B cell (primary cell): ENCODE results near the gene ELOVL3. TPM values are rescaled to one million over a fixed set of nuclear protein-coding genes. Genes with fewer than 3 reads are reported as not detected.

Experiments used
- ATAC-seq: fragments of 200-7000 bp; cut with Tn5 transposase; one replicate; pipeline ENCODE4 v1.10.0; 2021; ENCODE audit warnings: low read depth, mild to moderate bottlenecking, moderate number of reproducible peaks, moderate library complexity
- CTCF ChIA-PET: fragments of 350-600 bp; sonication (Branson Sonifier 250); formaldehyde crosslinking; loops from one replicate; lab custom pipeline; 2021; ENCODE audit warnings: antibody characterized with exemption, inconsistent platforms; lab: Charles Lee
- POLR2A ChIA-PET: fragments of 350-600 bp; sonication (Branson Sonifier 250); formaldehyde crosslinking; loops from one replicate; lab custom pipeline; 2021; ENCODE audit warnings: antibody characterized with exemption; lab: Charles Lee
- DNase-seq: peaks from one replicate; pipeline ENCODE4 v3.0.0; 2013
- H2AFZ ChIP-seq: 2 replicates; pipeline ENCODE4 v1.6.1; 2012; ENCODE audit warnings: mild to moderate bottlenecking, low read depth, low read length; ENCODE audit not compliant: insufficient read depth, poor library complexity, severe bottlenecking
- H3K27ac ChIP-seq, 2 donors: 1 replicate in 1 of 2; 2 replicates in 1 of 2; pipeline ENCODE4 v1.5.1; 2012 to 2013; ENCODE audit warnings: low read length in 2 of 2, mild to moderate bottlenecking in 2 of 2, moderate library complexity in 1 of 2
- H3K27me3 ChIP-seq, 4 experiments: fragments of 200-600 bp in 1 of 4; sonication (generic) in 1 of 4; replicated peaks in 1 of 4; 1 replicate in 2 of 4; 2 replicates in 2 of 4; pipeline versions ENCODE4 v1.6.1 to v1.7.0; 2013 to 2016; ENCODE audit warnings: low read length in 3 of 4, mild to moderate bottlenecking in 2 of 4, mixed read lengths in 1 of 4, moderate library complexity in 1 of 4; ENCODE audit not compliant: insufficient read depth in 4 of 4, control insufficient read depth in 3 of 4; ENCODE audit errors: control extremely low read depth in 1 of 4
- H3K36me3 ChIP-seq, 2 experiments: replicated peaks in 1 of 2; 1 replicate in 1 of 2; 2 replicates in 1 of 2; pipeline versions ENCODE4 v1.6.1 to v1.7.1; 2013; ENCODE audit warnings: low read length in 1 of 2; ENCODE audit not compliant: insufficient read depth in 2 of 2, control insufficient read depth in 1 of 2; ENCODE audit errors: control extremely low read depth in 1 of 2, extremely low read depth in 1 of 2
- H3K4me1 ChIP-seq, 2 donors: fragments of 200-600 bp in 1 of 2; sonication (generic) in 1 of 2; 1 replicate in 1 of 2; 2 replicates in 1 of 2; pipeline versions ENCODE4 v1.5.1 to v1.6.1; 2013 to 2017; ENCODE audit warnings: low read length in 2 of 2; ENCODE audit not compliant: control insufficient read depth in 2 of 2, insufficient read depth in 2 of 2
- H3K4me2 ChIP-seq: replicated peaks from 2 replicates; pipeline ENCODE3; 2012; ENCODE audit warnings: mild to moderate bottlenecking, low read depth, low read length; ENCODE audit not compliant: poor library complexity, severe bottlenecking
- H3K4me3 ChIP-seq, 5 experiments: fragments of 200-600 bp in 1 of 5; sonication (generic) in 1 of 5; 1 replicate in 3 of 5; 2 replicates in 2 of 5; pipeline versions ENCODE4 v1.5.1 to v1.7.0; 2011 to 2016; ENCODE audit warnings: low read length in 4 of 5, mild to moderate bottlenecking in 4 of 5, low read depth in 2 of 5, control low read depth in 1 of 5, moderate library complexity in 1 of 5; ENCODE audit not compliant: insufficient read depth in 1 of 5; ENCODE audit errors: control extremely low read depth in 1 of 5, extremely low read depth in 1 of 5
- H3K79me2 ChIP-seq: fragments of 200-600 bp; sonication (generic); one replicate; pipeline ENCODE4 v1.6.0; 2016; ENCODE audit warnings: low read length; ENCODE audit not compliant: control insufficient read depth, insufficient read depth
- H3K9ac ChIP-seq: fragments of 200-600 bp; sonication (generic); 2 replicates; pipeline ENCODE4 v1.6.1; 2017; ENCODE audit warnings: mild to moderate bottlenecking, low read length, moderate library complexity
- H3K9me3 ChIP-seq, 3 donors: one replicate each; pipeline versions ENCODE4 v1.6.1 to v1.7.1; 2013; ENCODE audit warnings: low read length in 2 of 3; ENCODE audit not compliant: control insufficient read depth in 2 of 3, insufficient read depth in 1 of 3; ENCODE audit errors: control extremely low read depth in 1 of 3
- H4K20me1 ChIP-seq: 2 replicates; pipeline ENCODE4 v1.6.0; 2012; ENCODE audit warnings: mild to moderate bottlenecking, low read length; ENCODE audit not compliant: insufficient read depth, control insufficient read depth, poor library complexity, severe bottlenecking
- H3K27ac Mint-ChIP-seq: one replicate; pipeline ENCODE4 v1.8.0; 2021; ENCODE audit warnings: mixed read lengths
- H3K27me3 Mint-ChIP-seq: one replicate; pipeline ENCODE4 v1.8.0; 2021; ENCODE audit warnings: mixed read lengths
- H3K4me1 Mint-ChIP-seq: one replicate; pipeline ENCODE4 v1.8.0; 2021; ENCODE audit warnings: mixed read lengths
- H3K4me3 Mint-ChIP-seq: one replicate; pipeline ENCODE4 v1.8.0; 2021; ENCODE audit warnings: mixed read lengths
- H3K9me3 Mint-ChIP-seq: one replicate; pipeline ENCODE4 v1.8.0; 2022; ENCODE audit warnings: mixed read lengths; ENCODE audit not compliant: insufficient read depth
- CTCF ChIP-seq: fragments of 200-600 bp; IDR thresholded peaks from one replicate; pipeline ENCODE4 v1.8.0; 2022; ENCODE audit warnings: antibody characterized with exemption, mild to moderate bottlenecking
- EZH2 ChIP-seq: IDR thresholded peaks from 2 replicates; pipeline ENCODE4 v1.6.1; 2012; ENCODE audit warnings: borderline replicate concordance, low read depth, mild to moderate bottlenecking, moderate library complexity, low read length; ENCODE audit not compliant: insufficient read depth, poor library complexity, severe bottlenecking
- WGBS: methylation state at CpG from one replicate; pipeline ENCODE4 v1.1.5; 2013; ENCODE audit warnings: missing lambda C conversion rate; ENCODE audit not compliant: insufficient coverage; 5-methylcytosine and 5-hydroxymethylcytosine counted together
- intact Hi-C: fragments of 100-400 bp; cut with micrococcal nuclease; formaldehyde crosslinking; loops from one replicate; pipeline ENCODE4 v1.10.0; 2022
- polyA plus RNA-seq: library from polyadenylated mRNA; depleted of rRNA; stranded (reverse); fragments of >200 nt; gene quantifications from 2 replicates; pipeline ENCODE4 v1.2.3, GENCODE V29; 2012
- total RNA-seq, 2 donors: library from RNA; stranded (reverse); fragments of 120-200 nt in 1 of 2; gene quantifications; 1 replicate in 1 of 2; 2 replicates in 1 of 2; pipeline versions ENCODE4 v1.2.3 to v1.2.4, GENCODE V29; 2013 to 2022

Gene ELOVL3
- total and polyA plus RNA-seq, 2 donors (not counting 1 experiment from before 2014, with no cell fraction given): not detected

- H3K9me3 ChIP-seq: peaks cover 0 to 23% (median 0%) of the 10 kb centered on the region in 3 donors
- Mint-ChIP-seq H3K9me3 (no peaks in the 10 kb centered on the region), H3K27ac (no peak overlapping the region), H3K27me3 (peaks cover 66% of the 10 kb centered on the region), H3K4me1 (peaks cover 34% of the 10 kb centered on the region), H3K4me3 (peak overlapping the region; percentile 90)
- CTCF ChIA-PET: interaction anchor here (0.6 to 11.2 kb wide), 42 partner anchors 10 to 486 kb away, joined by 3 to 391 read pairs (median 6); partner anchors contain the start of genes FBXL15, GBF1, NFKB2 and NOLC1
- POLR2A ChIA-PET: interaction anchor here (0.6 to 2.0 kb wide), 4 partner anchors 11 to 354 kb away, joined by 3 to 9 read pairs (median 6); partner anchors contain the start of gene GBF1
- no peaks in the 10 kb centered on the region for H3K79me2 ChIP-seq
- H3K27me3 ChIP-seq: peaks cover 0 to 74% (median 44%) of the 10 kb centered on the region in 4 experiments
- H3K9ac ChIP-seq: peak overlapping the region; percentile 69
- H3K4me3 ChIP-seq: peak overlapping the region; percentile 5 to 69 (median 53)
- 1% methylated on average over 48 of the region's 50 CpGs for WGBS
- intact Hi-C loops: loop anchor here (1.0 kb wide), 1 partner anchor 169 kb away; no protein-coding TSS in a partner anchor
- ATAC-seq (no peak), DNase-seq (peak; percentile 59)
- H3K36me3 ChIP-seq: no peaks in the 10 kb centered on the region
- peaks cover 32 to 38% of the 10 kb centered on the region in 2 donors for H3K4me1 ChIP-seq
- H3K4me2 ChIP-seq: peak overlapping the region; percentile 100
- H4K20me1 ChIP-seq: no peaks in the 10 kb centered on the region
- H2AFZ ChIP-seq: peak overlapping the region; percentile 91
- no peak overlapping the region for H3K27ac ChIP-seq
- TF ChIP-seq EZH2 (peak; percentile 80), CTCF (no peak)
Observed at GRCh38 chr10:102230264-102230860, 4.3 kb downstream of the ELOVL3 start.
